ENCODE results near the gene RNH1. TPM values are rescaled to one million over a fixed set of nuclear protein-coding genes. Genes with fewer than 3 reads are reported as not detected.

Gene RNH1
- total RNA-seq, 8 experiments from 2014 or later, result 55.8 to 181 (median 94.8) TPM

GRCh38 chr11:535210-535518, 28.1 kb upstream of the RNH1 start:
- Histone ChIP-seq H3K4me3 (peak overlapping the region; percentile 69 to 96 (median 89)), H3K27ac (peak overlapping the region; percentile 62 to 79), H3K4me1 (replicated peaks in 1 of 2) (peaks cover 20 to 29% of the 10 kb centered on the region in 2 donors)
- no peak for ATAC-seq (replicated peaks in 6 of 8)
- no CpG with 5 or more reads among the region's 56 CpGs for WGBS, 10 experiments
- in situ Hi-C loops (cut with MboI; ENCODE audit: low pct_unique_long_range_greater_than_20kb in 2 of 9, low sequenced_read_pairs in 9 of 9, unreplicated experiment in 9 of 9), result no loop called here

- WGBS, 10 experiments, result 6 to 60% (median 26%) methylated on average over 1 to 10 of the region's 66 CpGs; no CpG with 5 or more reads in 4 of the 10 experiments
These were observed 27.6 kb upstream of the RNH1 start for GRCh38 chr11:534396-535209.

GRCh38 chr11:533586-534395, 26.7 kb upstream of the RNH1 start:
- Histone ChIP-seq H3K27ac (no peak overlapping the region), H3K4me1 (replicated peaks in 1 of 2) (peaks cover 28 to 32% of the 10 kb centered on the region in 2 donors), H3K4me3 (peak overlapping the region in 4 of 5 donors; percentile 69 to 96 (median 90))
- in situ Hi-C loops (cut with MboI; ENCODE audit: low pct_unique_long_range_greater_than_20kb in 2 of 9, low sequenced_read_pairs in 9 of 9, unreplicated experiment in 9 of 9), result no loop called here
- 80 to 100% (median 100%) methylated on average over 1 to 5 of the region's 37 CpGs; no CpG with 5 or more reads in 4 of the 10 experiments for WGBS, 10 experiments
- no peak for ATAC-seq (replicated peaks in 6 of 8)

More at GRCh38 chr11:534396-535209, 27.6 kb upstream of the RNH1 start:
- ATAC-seq (replicated peaks in 6 of 8), result peak in 2 of 8 experiments; percentile 1
- in situ Hi-C loops (cut with MboI; ENCODE audit: low pct_unique_long_range_greater_than_20kb in 2 of 9, low sequenced_read_pairs in 9 of 9, unreplicated experiment in 9 of 9), result no loop called here
- Histone ChIP-seq H3K4me3 (peak overlapping the region; percentile 69 to 96 (median 89)), H3K27ac (peak overlapping the region in 1 of 2 donors; percentile 79), H3K4me1 (replicated peaks in 1 of 2) (peaks cover 20 to 28% of the 10 kb centered on the region in 2 donors)

GRCh38 chr11:532986-533585, 26.0 kb upstream of the RNH1 start:
- 60 to 100% (median 100%) methylated on average over 1 to 13 of the region's 33 CpGs; no CpG with 5 or more reads in 5 of the 10 experiments for WGBS, 10 experiments
- no peak for ATAC-seq (replicated peaks in 6 of 8)
- Histone ChIP-seq H3K4me3 (no peak overlapping the region), H3K27ac (no peak overlapping the region), H3K4me1 (replicated peaks in 1 of 2) (peaks cover 32 to 35% of the 10 kb centered on the region in 2 donors)
- in situ Hi-C loops (cut with MboI; ENCODE audit: low pct_unique_long_range_greater_than_20kb in 2 of 9, low sequenced_read_pairs in 9 of 9, unreplicated experiment in 9 of 9), result no loop called here

- peaks cover 27 to 30% of the 10 kb centered on the region in 2 donors for H3K4me1 ChIP-seq (replicated peaks in 1 of 2)
- ATAC-seq (replicated peaks in 6 of 8), result no peak
- no peak overlapping the region for H3K27ac ChIP-seq
- 91 to 100% (median 95%) methylated on average over 1 to 9 of the region's 23 CpGs; no CpG with 5 or more reads in 7 of the 10 experiments for WGBS, 10 experiments
- no peak overlapping the region for H3K4me3 ChIP-seq
- in situ Hi-C loops (cut with MboI; ENCODE audit: low pct_unique_long_range_greater_than_20kb in 2 of 9, low sequenced_read_pairs in 9 of 9, unreplicated experiment in 9 of 9), result no loop called here
These were observed 25.5 kb upstream of the RNH1 start for GRCh38 chr11:532527-532985.

GRCh38 chr11:531919-532526, 25.0 kb upstream of the RNH1 start:
- Histone ChIP-seq H3K4me3 (no peak overlapping the region), H3K27ac (no peak overlapping the region), H3K4me1 (replicated peaks in 1 of 2) (peaks cover 24% of the 10 kb centered on the region in 2 donors)
- in situ Hi-C loops (cut with MboI; ENCODE audit: low pct_unique_long_range_greater_than_20kb in 2 of 9, low sequenced_read_pairs in 9 of 9, unreplicated experiment in 9 of 9), result no loop called here
- WGBS, 10 experiments, result 80 to 100% (median 95%) methylated on average over 1 to 6 of the region's 18 CpGs; no CpG with 5 or more reads in 4 of the 10 experiments
- ATAC-seq (replicated peaks in 6 of 8), result no peak

- peaks cover 16 to 19% of the 10 kb centered on the region in 2 donors for H3K4me1 ChIP-seq (replicated peaks in 1 of 2)
- no peak overlapping the region for H3K4me3 ChIP-seq
- no peak for ATAC-seq (replicated peaks in 6 of 8)
- 80 to 100% methylated on average over 1 of the region's 28 CpGs; no CpG with 5 or more reads in 8 of the 10 experiments for WGBS, 10 experiments
- H3K27ac ChIP-seq, result no peak overlapping the region
- in situ Hi-C loops (cut with MboI; ENCODE audit: low pct_unique_long_range_greater_than_20kb in 2 of 9, low sequenced_read_pairs in 9 of 9, unreplicated experiment in 9 of 9), result no loop called here
These were observed 24.2 kb upstream of the RNH1 start for GRCh38 chr11:530960-531831.

GRCh38 chr11:529728-530411, 22.8 kb upstream of the RNH1 start:
- Histone ChIP-seq H3K27ac (no peak overlapping the region), H3K4me3 (no peak overlapping the region), H3K4me1 (replicated peaks in 1 of 2) (peaks cover 14 to 18% of the 10 kb centered on the region in 2 donors)
- peak in 1 of 8 experiments; percentile 2 for ATAC-seq (replicated peaks in 6 of 8)
- whole genome bisulfite sequencing, 10 experiments, result 89 to 90% methylated on average over 2 to 3 of the region's 18 CpGs; no CpG with 5 or more reads in 8 of the 10 experiments
- in situ Hi-C loops (cut with MboI; ENCODE audit: low pct_unique_long_range_greater_than_20kb in 2 of 9, low sequenced_read_pairs in 9 of 9, unreplicated experiment in 9 of 9), result no loop called here

GRCh38 chr11:528815-529727, 22.0 kb upstream of the RNH1 start:
- in situ Hi-C loops (cut with MboI; ENCODE audit: low pct_unique_long_range_greater_than_20kb in 2 of 9, low sequenced_read_pairs in 9 of 9, unreplicated experiment in 9 of 9), result no loop called here
- ATAC-seq (replicated peaks in 6 of 8), result peak in 6 of 8 experiments; percentile 6 to 69 (median 63)

GRCh38 chr11:528166-528814, 21.2 kb upstream of the RNH1 start:
- 83 to 100% (median 91%) methylated on average over 1 to 4 of the region's 30 CpGs; no CpG with 5 or more reads in 6 of the 10 experiments for WGBS, 10 experiments
- no peak for ATAC-seq (replicated peaks in 6 of 8)
- in situ Hi-C loops (cut with MboI; ENCODE audit: low pct_unique_long_range_greater_than_20kb in 2 of 9, low sequenced_read_pairs in 9 of 9, unreplicated experiment in 9 of 9), result no loop called here
- peak overlapping the region in 1 of 2 donors; percentile 40 for H3K27ac ChIP-seq
- H3K4me1 ChIP-seq (replicated peaks in 1 of 2), result peaks cover 9 to 12% of the 10 kb centered on the region in 2 donors
- no peak overlapping the region for H3K4me3 ChIP-seq

More at GRCh38 chr11:528815-529727, 22.0 kb upstream of the RNH1 start:
- peaks cover 10 to 15% of the 10 kb centered on the region in 2 donors for H3K4me1 ChIP-seq (replicated peaks in 1 of 2)
- H3K27ac ChIP-seq, result peak overlapping the region in 1 of 2 donors; percentile 40
- 65 to 100% (median 80%) methylated on average over 1 to 9 of the region's 29 CpGs; no CpG with 5 or more reads in 5 of the 10 experiments for WGBS, 10 experiments
- H3K4me3 ChIP-seq, result no peak overlapping the region

Data from motor neuron (in vitro differentiated cells).